Breast epithelium (tissue), 3 donors: ENCODE data around the gene IL1R2.

ENCODE experiments used
- CTCF ChIP-seq, 3 donors: fragments of 450-650 bp; IDR thresholded peaks; one replicate each; pipeline ENCODE4 v1.5.1; 2016 to 2017; ENCODE audit warnings: antibody characterized with exemption in 3 of 3, mild to moderate bottlenecking in 3 of 3, moderate library complexity in 3 of 3
- POLR2AphosphoS5 ChIP-seq, 3 donors: sonication (generic); formaldehyde crosslinking; IDR thresholded peaks; one replicate each; pipeline ENCODE4 v1.6.1; 2017; ENCODE audit warnings: antibody characterized with exemption in 3 of 3

- TF ChIP-seq CTCF (IDR thresholded peaks at IDR 0.05) (no peak), POLR2AphosphoS5 (IDR thresholded peaks at IDR 0.05) (peak in 1 of 3 donors; percentile 69)
Observed at GRCh38 chr2:102061962-102062795, 70.4 kb downstream of the IL1R2 start.
